GM19468 (cell line): Measurements from ENCODE around the gene FNDC3B.
"Not testable (repeated sequence)": the region's sequence is repeated elsewhere in the genome, so short reads cannot be mapped to it uniquely, and the experiment has no call there.

Experiments used
- ATAC-seq: cut with Tn5 transposase; IDR thresholded peaks from one replicate; pipeline ENCODE4 v1.9.1; 2021; ENCODE audit warnings: mild to moderate bottlenecking, moderate library complexity, moderate number of reproducible peaks; ENCODE audit not compliant: unreplicated experiment; ENCODE audit errors: extremely low read depth

Gene FNDC3B

GRCh38 chr3:172087602-172088580 is 48.5 kb downstream of the FNDC3B start:
- ATAC-seq: peak; percentile 82

- ATAC-seq: no peak
These were observed 49.9 kb downstream of the FNDC3B start for GRCh38 chr3:172089250-172089649.

GRCh38 chr3:172090035-172090434 is 50.7 kb downstream of the FNDC3B start:
- ATAC-seq: no peak

DNA sequence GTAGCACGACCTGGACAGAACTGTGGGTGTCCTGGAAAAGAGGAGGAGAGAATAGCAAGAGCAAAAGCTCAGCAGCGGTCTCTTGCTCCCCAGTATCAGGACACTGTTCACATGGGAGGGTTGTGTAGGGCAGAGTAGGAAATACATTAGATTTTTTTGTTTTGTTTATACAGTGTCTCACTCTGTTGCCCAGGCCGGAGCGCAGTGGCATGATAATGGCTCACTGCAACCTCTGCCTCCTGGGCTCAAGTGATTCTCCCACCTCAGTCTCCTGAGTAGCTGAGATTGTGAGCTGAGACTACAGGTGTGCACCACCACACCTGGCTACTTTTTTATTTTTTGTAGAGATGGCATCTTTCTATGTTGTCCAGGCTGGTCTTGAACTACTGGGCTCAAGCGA is 53.3 kb downstream of the FNDC3B start:
- no peak for ATAC-seq

DNA sequence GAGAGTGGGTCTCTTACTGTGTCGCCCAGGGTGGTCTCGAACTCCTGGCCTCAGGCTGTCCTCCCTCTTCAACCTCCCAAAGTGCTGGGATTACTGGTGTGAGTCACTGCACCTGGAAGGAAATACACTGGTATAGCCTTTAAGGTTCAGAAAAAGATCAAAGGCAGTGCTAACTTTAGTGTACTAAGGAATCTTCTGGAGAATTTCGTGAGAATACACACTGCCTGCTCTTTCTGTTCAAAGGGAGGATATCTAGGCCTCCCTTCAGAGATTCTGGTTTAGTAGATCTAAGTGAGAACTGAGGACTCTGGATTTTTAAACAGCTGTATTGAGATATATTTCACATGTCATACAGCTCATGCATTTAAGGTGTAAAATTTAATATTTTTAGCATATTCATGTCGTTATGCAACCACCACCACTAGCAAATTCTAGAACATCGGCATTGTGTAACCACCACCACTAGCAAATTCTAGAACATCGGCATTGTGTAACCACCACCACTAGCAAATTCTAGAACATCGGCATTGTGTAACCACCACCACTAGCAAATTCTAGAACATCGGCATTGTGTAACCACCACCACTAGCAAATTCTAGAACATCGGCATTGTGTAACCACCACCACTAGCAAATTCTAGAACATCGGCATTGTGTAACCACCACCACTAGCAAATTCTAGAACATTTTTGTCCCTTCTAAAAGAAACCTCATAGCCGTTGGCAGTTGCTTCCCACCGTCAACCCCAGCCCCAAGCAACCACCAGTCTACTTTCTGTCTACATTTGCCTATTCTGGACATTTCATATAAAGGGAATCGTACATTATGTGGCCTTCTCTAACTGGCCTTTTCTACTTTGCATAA is 54.4 kb downstream of the FNDC3B start:
- not testable (repeated sequence) for ATAC-seq

GRCh38 chr3:172094621-172095557 is 55.5 kb downstream of the FNDC3B start:
- peak; percentile 91 for ATAC-seq

GRCh38 chr3:172096881-172097420 is 57.6 kb downstream of the FNDC3B start:
- no peak for ATAC-seq

DNA sequence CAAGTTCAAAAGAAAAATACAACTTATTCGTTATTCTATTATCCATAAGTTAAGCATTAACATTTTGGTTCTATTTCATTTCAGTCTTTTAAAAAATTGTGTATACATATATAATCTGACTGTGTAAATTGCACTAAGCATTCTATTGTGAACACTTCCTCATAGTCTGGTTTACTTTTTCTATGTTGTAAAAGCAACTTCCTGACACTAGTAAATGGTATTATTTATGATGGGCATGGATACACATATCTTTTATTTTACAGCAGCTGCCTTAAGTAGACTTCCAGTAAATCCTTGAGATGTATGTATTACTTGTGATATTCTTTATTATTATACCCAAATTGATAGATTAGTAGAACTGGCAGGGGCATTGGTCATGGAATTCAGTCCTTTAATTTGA is 58.2 kb downstream of the FNDC3B start:
- no peak for ATAC-seq

- no peak for ATAC-seq
These were observed 59.5 kb downstream of the FNDC3B start for GRCh38 chr3:172098698-172099494.

- no peak for ATAC-seq
These were observed 60.1 kb downstream of the FNDC3B start for GRCh38 chr3:172099495-172099808.

DNA sequence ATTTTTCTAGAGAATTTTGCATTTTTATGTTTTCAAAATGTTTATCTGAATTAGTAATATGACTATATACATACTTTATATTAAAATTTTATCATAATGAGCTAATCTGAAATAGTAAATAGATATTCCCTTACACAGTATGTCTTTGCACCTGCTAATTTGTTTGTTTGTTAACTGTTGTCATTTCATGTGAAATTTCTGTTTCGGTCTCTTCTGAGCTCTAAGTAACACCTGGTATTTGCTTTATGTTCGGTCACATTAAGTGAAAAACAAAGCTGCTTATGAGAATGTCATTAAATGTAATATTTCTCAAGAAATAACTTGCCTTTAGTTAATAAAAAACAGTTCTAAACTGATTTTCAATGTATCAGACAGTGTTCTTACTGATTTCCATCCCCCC is 61.1 kb downstream of the FNDC3B start:
- no peak for ATAC-seq

- peak; percentile 72 for ATAC-seq
These were observed 61.7 kb downstream of the FNDC3B start for GRCh38 chr3:172101107-172101506.

DNA sequence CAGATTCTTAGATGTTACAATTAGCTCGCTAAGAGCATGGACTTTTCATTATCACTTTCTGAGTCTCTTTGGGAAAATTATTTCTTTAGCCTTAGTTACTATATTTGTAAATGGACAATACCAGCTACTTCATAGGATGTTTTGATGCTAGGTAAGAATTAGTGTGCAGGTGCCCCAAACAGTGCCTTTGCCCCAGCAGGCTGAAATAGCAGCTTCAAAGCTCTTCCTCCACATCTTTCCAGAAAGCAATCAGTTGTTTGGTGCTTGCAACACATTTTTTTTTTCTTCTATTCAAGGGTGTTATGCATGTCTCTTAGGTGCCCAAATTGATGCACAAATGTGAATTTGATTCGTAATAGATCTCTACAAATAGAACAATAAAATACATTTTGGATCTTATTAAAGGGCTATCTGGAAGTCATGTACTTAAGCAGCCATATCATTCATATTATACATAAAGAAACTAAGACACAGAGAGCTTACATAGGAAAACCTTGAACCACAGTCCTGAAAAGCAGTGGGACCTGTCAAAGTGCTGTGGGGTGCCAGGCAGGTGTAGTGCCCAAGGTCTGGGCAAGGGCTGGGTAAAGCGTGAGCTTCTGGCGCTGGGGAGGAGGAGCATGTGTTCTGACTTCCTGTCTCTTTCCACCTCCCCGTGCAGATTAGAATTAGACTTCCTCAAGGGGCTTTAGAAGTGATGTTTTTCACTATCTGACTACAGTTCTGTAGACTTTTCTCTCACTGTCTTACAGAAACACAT is 62.9 kb downstream of the FNDC3B start:
- ATAC-seq: no peak

DNA sequence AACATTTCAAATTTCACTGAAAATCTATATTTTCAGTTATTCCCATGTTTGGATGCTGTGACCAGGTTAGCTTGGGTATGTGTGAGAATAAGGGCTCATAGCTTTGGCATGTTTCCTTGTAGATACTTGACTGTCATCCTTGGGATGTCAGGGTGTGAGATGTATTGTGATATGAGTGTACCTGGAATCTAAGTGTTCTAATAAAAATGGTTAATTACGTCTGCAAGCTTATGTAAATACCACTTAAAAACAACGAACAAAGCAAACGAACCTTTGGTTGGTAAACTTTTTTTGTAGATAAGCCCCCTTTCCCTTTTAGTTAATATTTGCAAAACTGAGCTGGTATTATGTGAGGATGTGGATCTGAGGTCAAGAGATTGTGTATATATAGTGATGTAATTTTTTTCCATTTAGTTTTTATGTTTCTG is 63.5 kb downstream of the FNDC3B start:
- ATAC-seq: no peak

DNA sequence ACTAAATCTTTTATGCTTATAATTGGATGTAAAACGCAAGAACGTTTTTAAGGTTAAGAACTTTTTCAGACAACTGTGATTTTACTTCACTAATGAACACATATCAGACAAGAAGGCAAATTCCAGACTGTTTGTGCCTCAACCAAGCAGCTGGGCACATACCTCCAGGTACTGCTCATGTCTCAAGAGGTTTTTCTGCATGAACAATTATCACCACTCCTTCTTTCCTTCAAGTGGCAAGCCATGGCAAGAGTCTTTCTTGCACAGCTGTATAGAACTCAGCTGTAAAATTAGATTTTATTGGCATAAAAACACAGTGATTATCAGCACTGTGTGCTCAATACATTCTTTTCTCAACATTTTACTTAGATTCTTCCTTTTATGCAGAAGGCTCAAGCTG is 64.3 kb downstream of the FNDC3B start:
- ATAC-seq: no peak

DNA sequence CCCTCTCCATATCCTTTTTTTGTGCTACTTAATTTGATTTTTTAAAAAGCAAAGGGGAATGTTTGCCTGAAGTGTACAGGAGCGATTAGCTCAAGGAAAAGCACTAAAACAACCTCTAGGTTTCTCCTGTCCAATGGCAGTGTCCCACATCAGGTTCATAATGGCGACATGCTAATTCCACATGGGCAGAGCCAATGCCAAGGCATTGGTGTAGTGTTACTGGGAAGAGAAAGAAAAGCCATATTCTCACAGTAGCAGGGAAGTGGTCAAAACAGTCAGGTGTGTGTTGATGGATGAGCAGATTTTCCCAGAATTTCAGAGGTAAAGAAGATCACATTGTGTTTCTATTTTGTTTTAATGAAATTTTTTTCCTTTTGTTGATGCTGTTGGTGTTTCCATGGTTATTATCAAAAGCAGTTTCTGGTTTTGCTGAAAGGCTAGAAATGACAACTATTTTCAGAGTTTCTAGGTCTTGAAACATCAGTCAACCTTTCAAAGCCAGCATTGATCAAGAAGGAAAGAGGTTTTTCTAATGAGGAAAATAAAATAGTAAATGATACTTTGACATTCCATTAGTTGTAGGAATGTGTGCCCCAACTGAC is 65.2 kb downstream of the FNDC3B start:
- no peak for ATAC-seq

- ATAC-seq: no peak
These were observed 66.9 kb downstream of the FNDC3B start for GRCh38 chr3:172106037-172106954.
